Stimulated activated CD4-positive, alpha-beta T cell treated with anti-CD3 and anti-CD28 coated beads, Interleukin-2, amount 100 ng/mL, for 4 hours (primary cell): ENCODE data around the gene COG7.
"Not testable (repeated sequence)": the region's sequence is repeated elsewhere in the genome, so short reads cannot be mapped to it uniquely, and the experiment has no call there.

Experiments used
- DNase-seq: peaks from one replicate; pipeline ENCODE4 v3.0.0-alpha.2; 2020; ENCODE audit warnings: low read depth

The COG7 gene

GRCh38 chr16:23452572-23453337 is at the start of gene COG7:
COG7 (minus strand) TSS chr16:23453189; CDS start chr16:23452994, 195 bp downstream.
- peak; percentile 74 for DNase-seq

- DNase-seq, result no peak
Measured at GRCh38 chr16:23502466-23502865, 49.5 kb upstream of the COG7 start.

GRCh38 chr16:23501291-23501690 is 48.3 kb upstream of the COG7 start:
- DNase-seq, result no peak

- DNase-seq, result no peak
Measured at GRCh38 chr16:23500862-23501225, 47.9 kb upstream of the COG7 start.

DNA sequence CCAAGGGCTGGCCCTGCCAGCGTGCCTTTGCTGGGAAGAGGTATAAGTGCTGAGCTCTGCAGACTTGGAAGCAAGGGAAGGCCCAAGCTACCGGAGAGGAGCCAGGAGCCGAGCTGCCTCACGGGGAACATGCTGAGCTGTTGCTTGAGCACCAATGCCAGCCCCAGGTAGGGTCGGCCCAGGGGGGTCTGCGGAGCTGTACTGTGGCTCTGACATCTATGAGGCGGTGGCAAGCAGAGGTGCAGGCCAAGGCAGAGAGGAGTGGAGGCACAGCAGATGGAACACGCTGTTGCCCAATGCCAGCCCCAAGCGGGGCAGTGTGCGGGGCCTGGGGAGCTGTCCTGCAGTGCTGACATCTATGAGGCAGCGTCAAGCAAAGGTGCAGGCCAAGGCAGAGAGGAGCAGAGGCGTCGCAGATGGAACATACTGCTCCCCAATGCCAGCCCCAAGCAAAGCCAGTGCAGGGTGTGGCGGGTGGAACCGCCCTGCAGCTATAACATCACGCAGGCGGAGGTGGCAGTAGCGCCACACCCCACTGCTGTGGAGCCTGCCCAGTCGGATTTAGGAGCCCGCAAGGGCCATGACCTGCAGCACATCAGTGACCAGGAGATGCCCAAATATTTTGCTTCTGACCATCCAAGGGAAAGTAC is 47.3 kb upstream of the COG7 start:
- DNase-seq, result no peak

DNA sequence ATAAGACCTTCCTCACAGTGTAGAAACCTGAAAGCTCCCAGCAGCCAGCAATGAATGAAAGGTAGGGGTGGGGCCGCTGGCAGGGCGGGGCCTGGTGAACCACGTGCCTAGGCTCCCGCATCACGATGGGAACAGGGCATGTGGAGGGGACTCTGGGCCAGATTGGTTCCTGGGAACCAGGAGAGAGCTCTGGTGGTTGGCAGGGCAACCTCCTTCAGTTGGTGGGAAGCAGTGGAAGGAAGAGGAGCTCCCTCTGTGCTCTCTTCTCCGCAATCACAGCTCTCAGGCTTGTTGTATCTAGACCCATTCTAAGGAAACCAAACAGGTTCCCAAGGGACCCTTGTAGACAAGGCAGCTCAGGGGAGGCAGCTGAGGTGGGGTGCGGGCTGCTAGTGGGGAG is 46.8 kb upstream of the COG7 start:
- DNase-seq, result no peak

GRCh38 chr16:23498863-23499262 is 45.9 kb upstream of the COG7 start:
- DNase-seq, result no peak

GRCh38 chr16:23497543-23497868 is 44.5 kb upstream of the COG7 start:
- DNase-seq, result no peak

- no peak for DNase-seq
Measured at GRCh38 chr16:23496821-23497542, 44.0 kb upstream of the COG7 start.

DNA sequence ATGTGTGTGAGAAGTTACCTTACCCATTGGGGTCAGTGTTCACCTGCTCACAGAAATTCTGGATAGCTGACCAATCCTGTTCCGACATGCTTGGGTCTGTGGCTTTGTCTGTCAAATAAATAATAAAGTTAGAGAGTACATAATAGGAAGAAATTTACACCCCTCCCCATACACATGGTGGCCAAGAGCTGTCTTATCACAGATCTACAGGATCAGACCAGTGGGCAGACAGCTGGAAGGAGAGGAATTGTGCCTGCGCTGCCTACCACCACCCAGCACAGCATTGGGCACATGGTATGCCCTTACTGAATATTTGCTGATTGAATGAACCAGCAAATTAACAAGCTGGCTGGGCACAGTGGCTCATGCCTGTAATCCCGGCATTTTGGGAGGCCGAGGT is 42.7 kb upstream of the COG7 start:
- DNase-seq, result no peak

DNA sequence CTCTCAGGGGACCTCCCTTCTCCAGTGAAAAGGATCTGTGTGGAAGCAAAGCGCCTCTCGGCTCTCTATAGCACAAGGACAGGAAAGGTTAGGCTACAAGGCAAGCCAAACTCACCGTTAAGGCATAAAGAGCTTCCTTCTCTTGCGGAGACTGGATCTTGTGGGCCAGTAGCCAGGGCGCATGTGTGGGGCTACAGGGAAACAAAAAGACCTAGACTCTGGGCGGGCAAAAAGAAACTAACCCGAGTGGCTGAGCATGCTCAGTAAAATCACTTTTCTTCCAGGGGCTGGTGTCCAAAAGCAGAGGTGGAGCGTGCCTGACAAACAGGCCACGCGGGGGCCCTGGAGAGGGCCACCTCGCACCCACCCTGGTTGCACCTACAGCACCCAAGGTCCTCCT is 41.2 kb upstream of the COG7 start:
- no peak for DNase-seq

DNA sequence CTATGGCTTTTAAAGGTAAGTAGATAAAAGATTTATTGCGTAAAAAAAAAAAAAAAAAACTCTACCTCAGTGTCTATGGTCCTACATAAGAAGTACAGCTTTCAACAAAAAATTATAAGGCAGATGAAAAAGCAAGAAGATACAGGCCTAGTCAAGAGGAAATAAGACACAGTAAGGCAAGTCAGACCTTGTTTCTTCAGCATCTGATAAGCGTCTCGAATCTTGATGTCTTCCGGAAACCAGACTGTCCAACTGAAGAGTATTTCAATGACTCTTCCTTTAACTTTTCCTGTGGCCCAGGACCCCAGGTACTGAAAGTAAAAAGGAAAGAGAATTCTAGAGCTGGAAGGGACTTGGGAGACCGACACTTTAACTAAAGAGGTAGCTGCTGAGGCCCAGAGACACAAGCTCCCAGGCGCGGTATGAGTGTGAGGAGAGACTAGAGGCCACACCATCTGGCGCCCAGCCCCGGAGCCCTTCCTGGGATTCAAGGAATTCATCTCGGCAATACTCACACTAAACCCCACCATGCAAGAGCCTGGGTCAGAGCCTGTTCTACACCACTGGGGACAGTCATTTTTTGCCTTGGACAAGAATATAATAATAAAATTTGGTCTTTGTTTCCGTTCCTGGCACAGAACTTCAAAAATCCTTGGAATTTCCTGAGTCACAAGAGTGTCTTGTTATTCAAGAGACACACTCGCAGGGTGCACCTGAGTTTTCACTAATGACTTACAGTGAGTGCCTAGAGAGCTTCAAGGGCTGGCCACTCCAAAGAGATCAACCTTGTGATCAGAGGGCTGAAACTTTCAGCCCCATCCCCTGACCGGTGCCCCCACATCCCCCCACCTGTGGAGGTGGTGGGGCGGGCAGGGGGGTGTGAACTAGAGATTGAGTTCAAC is 38.8 kb upstream of the COG7 start:
- no peak for DNase-seq

- DNase-seq, result no peak
Measured at GRCh38 chr16:23486480-23486879, 33.5 kb upstream of the COG7 start.

- DNase-seq, result no peak
Measured at GRCh38 chr16:23485841-23486240, 32.9 kb upstream of the COG7 start.

DNA sequence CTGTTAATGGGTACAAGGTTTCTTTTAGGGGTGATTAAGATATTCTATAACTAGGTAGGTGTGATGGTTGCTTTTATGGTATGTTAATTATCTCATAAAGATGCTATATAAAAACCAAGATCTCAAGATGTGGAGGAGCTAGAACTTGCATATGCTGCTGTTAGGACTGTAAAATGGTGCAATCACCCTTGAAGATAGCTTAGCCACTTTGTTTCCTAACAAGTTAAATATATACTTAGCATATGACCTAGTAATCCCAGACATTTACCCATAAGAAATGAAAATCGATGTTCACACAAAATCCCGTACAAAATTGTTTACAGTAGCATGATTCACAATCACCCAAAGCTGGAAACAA is 32.2 kb upstream of the COG7 start:
- no peak for DNase-seq

GRCh38 chr16:23484510-23485256 is 31.7 kb upstream of the COG7 start:
- DNase-seq, result no peak

DNA sequence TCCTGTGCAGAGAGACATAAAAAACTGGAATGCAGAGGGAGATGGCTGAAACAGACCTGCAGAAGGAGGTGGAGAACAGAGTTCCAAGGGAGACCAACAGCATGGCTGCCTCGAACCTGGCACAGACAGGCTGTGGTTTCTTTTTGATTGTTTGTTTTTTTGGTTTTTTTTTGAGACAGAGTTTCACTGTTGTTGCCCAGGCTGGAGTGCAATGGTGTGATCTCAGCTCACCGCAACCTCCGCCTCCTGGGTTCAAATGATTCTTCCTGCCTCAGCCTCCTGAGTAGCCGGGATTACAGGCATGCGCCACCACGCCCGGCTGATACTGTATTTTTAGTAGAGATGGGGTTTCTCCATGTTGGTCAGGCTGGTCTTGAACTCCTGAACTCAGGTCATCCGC is 30.5 kb upstream of the COG7 start:
- DNase-seq, result not testable (repeated sequence)

- DNase-seq, result no peak
Measured at GRCh38 chr16:23482778-23483177, 29.8 kb upstream of the COG7 start.

DNA sequence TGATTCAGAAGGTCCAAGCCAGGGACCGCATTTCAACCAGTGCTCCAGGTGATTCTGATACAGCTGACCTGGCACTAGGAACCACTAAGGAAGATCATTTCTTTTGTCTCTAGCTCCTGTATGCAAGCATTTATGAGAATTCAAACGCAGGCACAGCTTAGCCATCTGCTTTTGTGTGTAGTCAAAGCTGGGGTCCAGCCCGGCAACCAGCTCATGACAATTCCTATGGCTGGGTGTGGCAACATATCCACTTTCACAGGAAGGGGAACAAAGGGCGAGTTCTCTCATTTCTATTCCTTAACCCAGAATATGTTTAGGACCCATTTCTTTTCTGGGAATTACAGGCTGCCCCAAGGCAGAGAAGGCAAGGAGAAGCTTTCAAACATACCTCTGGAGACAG is 27.3 kb upstream of the COG7 start:
- DNase-seq, result no peak

- DNase-seq, result no peak
Measured at GRCh38 chr16:23479138-23479537, 26.1 kb upstream of the COG7 start.

GRCh38 chr16:23478566-23478965 is 25.6 kb upstream of the COG7 start:
- no peak for DNase-seq

GRCh38 chr16:23476289-23476688 is 23.3 kb upstream of the COG7 start:
- no peak for DNase-seq
